Panc1 (cell line): ENCODE results near the gene MCU. TPM values are rescaled to one million over a fixed set of nuclear protein-coding genes. Genes with fewer than 3 reads are reported as not detected.

ENCODE experiments used
- ATAC-seq: fragments of 200-7000 bp; cut with Tn5 transposase; 2 replicates; pipeline ENCODE4 v1.9.1; 2020; ENCODE audit warnings: mild to moderate bottlenecking, moderate library complexity
- BruUV-seq: library from RNA; stranded (reverse); fragments of 400-500 nt; replicated peaks from 2 replicates; lab custom pipeline; 2021; lab: Mats Ljungman, UMichigan
- CTCF ChIA-PET: fragments of 300-600 bp; sonication (Branson Sonifier 250); formaldehyde crosslinking; loops from one replicate; lab custom pipeline; 2022; ENCODE audit warnings: antibody characterized with exemption; lab: Charles Lee
- POLR2A ChIA-PET: fragments of 300-600 bp; sonication (Branson Sonifier 250); formaldehyde crosslinking; loops from one replicate; lab custom pipeline; 2022; ENCODE audit warnings: antibody characterized with exemption; lab: Charles Lee
- DNase-seq: peaks from one replicate; pipeline ENCODE4 v3.0.0-alpha.2; 2010; ENCODE audit warnings: low read depth, low spot score
- H3K27ac ChIP-seq: 2 replicates; pipeline ENCODE4 v1.5.1; 2011; ENCODE audit warnings: mild to moderate bottlenecking, low read length, inconsistent platforms
- H3K27me3 ChIP-seq: fragments of 200-500 bp; sonication (Bioruptor generic); 2 replicates; pipeline ENCODE4 v1.6.0; 2014; ENCODE audit warnings: low read length, inconsistent platforms; ENCODE audit not compliant: control insufficient read depth, insufficient read depth
- H3K36me3 ChIP-seq: fragments of 200-500 bp; sonication (Bioruptor generic); 2 replicates; pipeline ENCODE4 v1.5.1; 2014; ENCODE audit warnings: inconsistent platforms, mild to moderate bottlenecking, low read length, moderate library complexity; ENCODE audit not compliant: control insufficient read depth, insufficient read depth
- H3K4me1 ChIP-seq: 2 replicates; pipeline ENCODE4 v1.5.1; 2011; ENCODE audit warnings: inconsistent platforms, mild to moderate bottlenecking, low read length, moderate library complexity; ENCODE audit not compliant: control insufficient read depth, insufficient read depth
- H3K4me3 ChIP-seq, 2 experiments: 2 replicates each; pipeline ENCODE4 v1.5.1; 2011 to 2012; ENCODE audit warnings: low read depth in 2 of 2, low read length in 2 of 2, mild to moderate bottlenecking in 2 of 2, inconsistent platforms in 1 of 2, moderate library complexity in 1 of 2
- H3K9me3 ChIP-seq: fragments of 200-500 bp; sonication (Bioruptor generic); 2 replicates; pipeline ENCODE4 v1.5.1; 2014; ENCODE audit warnings: low read depth, mild to moderate bottlenecking, inconsistent platforms, low read length, moderate library complexity; ENCODE audit not compliant: control insufficient read depth, insufficient read depth
- POLR2AphosphoS5 ChIP-seq: IDR thresholded peaks from 2 replicates; pipeline ENCODE4 v1.6.1; 2012; ENCODE audit warnings: mild to moderate bottlenecking, low read depth, low read length, moderate library complexity
- SIN3A ChIP-seq: IDR thresholded peaks from 2 replicates; pipeline ENCODE4 v1.6.1; 2012; ENCODE audit warnings: low read depth, mild to moderate bottlenecking, low read length, moderate library complexity, borderline replicate concordance; ENCODE audit not compliant: insufficient read depth
- TCF7L2 ChIP-seq: IDR thresholded peaks from 2 replicates; pipeline ENCODE4 v1.6.1; 2011; ENCODE audit warnings: mild to moderate bottlenecking, low read depth, low read length, inconsistent platforms
- in situ Hi-C: cut with HindIII; loops from 2 replicates; pipeline ENCODE4 v1.10.0; 2016; ENCODE audit warnings: low sequenced_read_pairs, low pct_unique_long_range_greater_than_20kb
- intact Hi-C: fragments of 100-400 bp; cut with micrococcal nuclease; formaldehyde crosslinking; loops from one replicate; pipeline ENCODE4 v1.10.0; 2022; ENCODE audit not compliant: unreplicated experiment
- total RNA-seq: library from RNA; stranded (reverse); gene quantifications from one replicate; pipeline ENCODE4 v1.2.1, GENCODE V29; 2021; ENCODE audit not compliant: unreplicated experiment
- TF ChIP-seq, protein P1 (sequence below), 2 experiments: IDR thresholded peaks; 2 replicates each; pipeline ENCODE4 v1.6.1; 2011 to 2012; ENCODE audit warnings: low read depth in 2 of 2, control low read depth in 1 of 2, low read length in 1 of 2, mild to moderate bottlenecking in 1 of 2, moderate library complexity in 1 of 2; ENCODE audit not compliant: insufficient read depth in 1 of 2
- TF ChIP-seq, protein P2 (sequence below): fragments of 450-650 bp; IDR thresholded peaks from 2 replicates; pipeline ENCODE4 v1.5.1; 2017; ENCODE audit warnings: mild to moderate bottlenecking

Gene MCU
- total RNA-seq, 1 experiment from 2014 or later = 31.6 TPM

DNA sequence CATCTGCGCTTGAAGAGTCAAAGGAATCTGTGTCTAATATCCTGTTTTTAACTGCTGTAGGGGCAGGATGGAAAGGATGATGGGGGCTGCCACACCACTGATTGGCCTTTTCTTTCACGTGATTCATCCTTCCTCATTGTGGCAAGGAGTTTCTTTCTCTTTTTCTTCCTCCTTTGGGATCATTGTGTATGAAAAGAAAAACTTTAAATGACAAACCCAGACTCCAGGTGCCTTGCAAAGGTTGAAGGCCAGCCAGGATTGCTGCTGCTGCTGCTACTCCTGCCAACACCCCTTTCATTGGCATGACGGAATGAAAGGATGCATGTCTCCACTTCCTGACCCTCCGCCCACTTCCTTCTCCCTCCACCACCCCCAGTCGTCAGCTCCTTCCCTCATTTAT, 195.1 kb downstream of the MCU start:
- Histone ChIP-seq H3K27ac (no peak overlapping the region), H3K27me3 (no peaks in the 10 kb centered on the region), H3K4me1 (no peaks in the 10 kb centered on the region), H3K36me3 (no peaks in the 10 kb centered on the region), H3K4me3 (no peak overlapping the region), H3K9me3 (no peaks in the 10 kb centered on the region)
- CTCF ChIA-PET = no interaction called here
- TSS peak; percentile 62 for BruUV-seq
- intact Hi-C loops (no loop called here), in situ Hi-C loops (no loop called here)
- TF ChIP-seq POLR2AphosphoS5 = no peak
- TF ChIP-seq SIN3A = no peak
- TF ChIP-seq, protein P1, sequence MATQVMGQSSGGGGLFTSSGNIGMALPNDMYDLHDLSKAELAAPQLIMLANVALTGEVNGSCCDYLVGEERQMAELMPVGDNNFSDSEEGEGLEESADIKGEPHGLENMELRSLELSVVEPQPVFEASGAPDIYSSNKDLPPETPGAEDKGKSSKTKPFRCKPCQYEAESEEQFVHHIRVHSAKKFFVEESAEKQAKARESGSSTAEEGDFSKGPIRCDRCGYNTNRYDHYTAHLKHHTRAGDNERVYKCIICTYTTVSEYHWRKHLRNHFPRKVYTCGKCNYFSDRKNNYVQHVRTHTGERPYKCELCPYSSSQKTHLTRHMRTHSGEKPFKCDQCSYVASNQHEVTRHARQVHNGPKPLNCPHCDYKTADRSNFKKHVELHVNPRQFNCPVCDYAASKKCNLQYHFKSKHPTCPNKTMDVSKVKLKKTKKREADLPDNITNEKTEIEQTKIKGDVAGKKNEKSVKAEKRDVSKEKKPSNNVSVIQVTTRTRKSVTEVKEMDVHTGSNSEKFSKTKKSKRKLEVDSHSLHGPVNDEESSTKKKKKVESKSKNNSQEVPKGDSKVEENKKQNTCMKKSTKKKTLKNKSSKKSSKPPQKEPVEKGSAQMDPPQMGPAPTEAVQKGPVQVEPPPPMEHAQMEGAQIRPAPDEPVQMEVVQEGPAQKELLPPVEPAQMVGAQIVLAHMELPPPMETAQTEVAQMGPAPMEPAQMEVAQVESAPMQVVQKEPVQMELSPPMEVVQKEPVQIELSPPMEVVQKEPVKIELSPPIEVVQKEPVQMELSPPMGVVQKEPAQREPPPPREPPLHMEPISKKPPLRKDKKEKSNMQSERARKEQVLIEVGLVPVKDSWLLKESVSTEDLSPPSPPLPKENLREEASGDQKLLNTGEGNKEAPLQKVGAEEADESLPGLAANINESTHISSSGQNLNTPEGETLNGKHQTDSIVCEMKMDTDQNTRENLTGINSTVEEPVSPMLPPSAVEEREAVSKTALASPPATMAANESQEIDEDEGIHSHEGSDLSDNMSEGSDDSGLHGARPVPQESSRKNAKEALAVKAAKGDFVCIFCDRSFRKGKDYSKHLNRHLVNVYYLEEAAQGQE (IDR thresholded peaks at IDR 0.05; ENCODE audit: insufficient read depth in 1 of 2, low read depth in 2 of 2, low read length in 1 of 2) = no peak
- TF ChIP-seq, protein P2, sequence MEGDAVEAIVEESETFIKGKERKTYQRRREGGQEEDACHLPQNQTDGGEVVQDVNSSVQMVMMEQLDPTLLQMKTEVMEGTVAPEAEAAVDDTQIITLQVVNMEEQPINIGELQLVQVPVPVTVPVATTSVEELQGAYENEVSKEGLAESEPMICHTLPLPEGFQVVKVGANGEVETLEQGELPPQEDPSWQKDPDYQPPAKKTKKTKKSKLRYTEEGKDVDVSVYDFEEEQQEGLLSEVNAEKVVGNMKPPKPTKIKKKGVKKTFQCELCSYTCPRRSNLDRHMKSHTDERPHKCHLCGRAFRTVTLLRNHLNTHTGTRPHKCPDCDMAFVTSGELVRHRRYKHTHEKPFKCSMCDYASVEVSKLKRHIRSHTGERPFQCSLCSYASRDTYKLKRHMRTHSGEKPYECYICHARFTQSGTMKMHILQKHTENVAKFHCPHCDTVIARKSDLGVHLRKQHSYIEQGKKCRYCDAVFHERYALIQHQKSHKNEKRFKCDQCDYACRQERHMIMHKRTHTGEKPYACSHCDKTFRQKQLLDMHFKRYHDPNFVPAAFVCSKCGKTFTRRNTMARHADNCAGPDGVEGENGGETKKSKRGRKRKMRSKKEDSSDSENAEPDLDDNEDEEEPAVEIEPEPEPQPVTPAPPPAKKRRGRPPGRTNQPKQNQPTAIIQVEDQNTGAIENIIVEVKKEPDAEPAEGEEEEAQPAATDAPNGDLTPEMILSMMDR = no peak
- no peak for TF ChIP-seq TCF7L2
- DNase-seq (no peak), ATAC-seq (no peak)
- POLR2A ChIA-PET = no interaction called here

DNA sequence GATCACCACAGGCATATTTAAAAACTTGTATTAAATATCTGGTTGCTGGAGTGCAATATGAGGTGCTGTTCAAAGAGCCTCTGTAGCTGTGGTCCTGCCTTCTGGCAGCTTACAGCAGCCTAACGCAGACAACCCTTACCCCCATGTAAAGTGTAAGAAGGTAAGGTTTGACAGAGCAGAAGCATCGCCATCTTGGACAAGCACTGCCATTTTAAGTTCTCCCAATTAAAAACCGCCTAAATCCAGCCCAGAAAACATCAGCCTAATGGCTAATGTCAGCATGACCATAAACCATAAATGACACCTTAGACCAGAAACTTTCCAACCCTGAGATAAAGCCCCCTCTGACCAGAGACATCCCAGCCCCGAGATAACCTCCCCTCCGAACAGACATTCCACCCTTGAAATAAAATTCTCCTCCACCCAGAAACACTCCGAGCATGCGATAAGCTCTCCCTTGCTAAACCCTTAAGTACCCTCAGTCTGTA, 196.3 kb downstream of the MCU start:
- TF ChIP-seq TCF7L2 (no peak), SIN3A (no peak), POLR2AphosphoS5 (no peak)
- TF ChIP-seq, protein P1 (IDR thresholded peaks at IDR 0.05; ENCODE audit: insufficient read depth in 1 of 2, low read depth in 2 of 2, low read length in 1 of 2) = no peak
- TF ChIP-seq, protein P2 = no peak
- H3K4me3 ChIP-seq = no peak overlapping the region
- in situ Hi-C loops = no loop called here
- H3K27me3 ChIP-seq = no peaks in the 10 kb centered on the region
- no peak for ATAC-seq
- H3K36me3 ChIP-seq = no peaks in the 10 kb centered on the region
- POLR2A ChIA-PET = interaction anchor here (0.6 kb wide), 1 partner anchor 276 kb away, joined by 8 read pairs; no protein-coding TSS in a partner anchor
- H3K27ac ChIP-seq = no peak overlapping the region
- CTCF ChIA-PET = no interaction called here
- intact Hi-C loops = no loop called here
- no peak for DNase-seq
- no TSS peak for BruUV-seq
- H3K9me3 ChIP-seq = no peaks in the 10 kb centered on the region
- no peaks in the 10 kb centered on the region for H3K4me1 ChIP-seq
